HG02678 (cell line): Measurements from ENCODE around the gene PSMC5.
"Not testable (repeated sequence)": the region's sequence is repeated elsewhere in the genome, so short reads cannot be mapped to it uniquely, and the experiment has no call there.

Experiments used
- ATAC-seq: cut with Tn5 transposase; IDR thresholded peaks from one replicate; pipeline ENCODE4 v1.9.1; 2021; ENCODE audit warnings: mild to moderate bottlenecking, moderate library complexity; ENCODE audit not compliant: unreplicated experiment

PSMC5 gene

GRCh38 chr17:63838631-63839171 is 11.5 kb downstream of the PSMC5 start:
- no peak for ATAC-seq

GRCh38 chr17:63840591-63841349 is 13.5 kb downstream of the PSMC5 start:
- ATAC-seq, result no peak

- ATAC-seq, result no peak
Observed at GRCh38 chr17:63841350-63842172, 14.3 kb downstream of the PSMC5 start.

GRCh38 chr17:63842173-63842539 is 14.9 kb downstream of the PSMC5 start:
- peak; percentile 28 for ATAC-seq

GRCh38 chr17:63842540-63843386 is 15.5 kb downstream of the PSMC5 start, which contains the start of gene SMARCD2:
TSS of gene SMARCD2 (minus strand) at chr17:63842685. CDS start at chr17:63842674, 11 bp downstream.
- ATAC-seq, result peak; percentile 78

- ATAC-seq, result not testable (repeated sequence)
Observed at GRCh38 chr17:63843387-63843888, 16.2 kb downstream of the PSMC5 start.

- ATAC-seq, result no peak
Observed at GRCh38 chr17:63843910-63844677, 16.9 kb downstream of the PSMC5 start.

GRCh38 chr17:63845509-63845908 is 18.3 kb downstream of the PSMC5 start:
- no peak for ATAC-seq

- ATAC-seq, result no peak
Observed at GRCh38 chr17:63847525-63848249, 20.5 kb downstream of the PSMC5 start.

GRCh38 chr17:63848834-63849689 is 21.8 kb downstream of the PSMC5 start:
- ATAC-seq, result peak; percentile 90

GRCh38 chr17:63850401-63850800 is 23.2 kb downstream of the PSMC5 start:
- no peak for ATAC-seq

GRCh38 chr17:63853260-63853659 is 26.0 kb downstream of the PSMC5 start:
- ATAC-seq, result no peak

- no peak for ATAC-seq
Observed at GRCh38 chr17:63854709-63855108, 27.5 kb downstream of the PSMC5 start.

- no peak for ATAC-seq
Observed at GRCh38 chr17:63855185-63855584, 28.0 kb downstream of the PSMC5 start.

- not testable (repeated sequence) for ATAC-seq
Observed at GRCh38 chr17:63856425-63856824, 29.2 kb downstream of the PSMC5 start.

- ATAC-seq, result no peak
Observed at GRCh38 chr17:63859257-63859656, 32.0 kb downstream of the PSMC5 start.

GRCh38 chr17:63866625-63867024 is 39.4 kb downstream of the PSMC5 start:
- not testable (repeated sequence) for ATAC-seq
